ENCODE results near the gene STOML2.

- no peak for TF ChIP-seq CTCF (conservative IDR thresholded peaks at IDR 0.05; ENCODE audit: low read depth in 2 of 2)
- TF ChIP-seq EZH2 (IDR thresholded peaks at IDR 0.05; ENCODE audit: low read depth, unreplicated experiment) = no peak
- TF ChIP-seq POLR2AphosphoS5 (IDR thresholded peaks at IDR 0.05; ENCODE audit: low read depth) = no peak
- no peak for TF ChIP-seq REST (IDR thresholded peaks at IDR 0.05; ENCODE audit: unreplicated experiment)
- no peak for TF ChIP-seq EZH2phosphoT487 (IDR thresholded peaks at IDR 0.05; ENCODE audit: unreplicated experiment)
- no peak for TF ChIP-seq STAT1 (IDR thresholded peaks at IDR 0.05; ENCODE audit: unreplicated experiment)
- no peak for TF ChIP-seq CREB1 (CRISPR knock-in tag; IDR thresholded peaks at IDR 0.05; ENCODE audit: low read depth)
- TF ChIP-seq ETS1 (IDR thresholded peaks at IDR 0.05) = no peak
These were observed 33.1 kb upstream of the STOML2 start for GRCh38 chr9:35135988-35136387.
